CD8-positive, alpha-beta memory T cell (primary cell): ENCODE measurements around the gene AHDC1. TPM values are rescaled to one million over a fixed set of nuclear protein-coding genes. Genes with fewer than 3 reads are reported as not detected.
"Not testable (repeated sequence)": the region's sequence is repeated elsewhere in the genome, so short reads cannot be mapped to it uniquely, and the experiment has no call there.

Experiments used
- CTCF ChIA-PET: fragments of 350-600 bp; sonication (Branson Sonifier 250); formaldehyde crosslinking; loops from one replicate; lab custom pipeline; 2021; ENCODE audit warnings: antibody characterized with exemption; lab: Charles Lee
- POLR2A ChIA-PET: fragments of 350-600 bp; sonication (Branson Sonifier 250); formaldehyde crosslinking; loops from one replicate; lab custom pipeline; 2021; ENCODE audit warnings: antibody characterized with exemption; lab: Charles Lee
- DNase-seq, 5 donors: peaks; one replicate each; pipeline versions ENCODE4 v3.0.0 to v3.0.0-alpha.2; 2020 to 2022; ENCODE audit warnings: mixed read lengths in 1 of 5
- H3K27ac ChIP-seq: one replicate; pipeline ENCODE4 v1.7.0; 2013; ENCODE audit warnings: low read depth, mild to moderate bottlenecking, low read length, moderate library complexity
- H3K27me3 ChIP-seq: 2 replicates; pipeline ENCODE4 v1.7.0; 2013; ENCODE audit warnings: low read length, mild to moderate bottlenecking; ENCODE audit not compliant: insufficient read depth, poor library complexity, severe bottlenecking
- H3K36me3 ChIP-seq: 2 replicates; pipeline ENCODE4 v1.7.0; 2013; ENCODE audit warnings: mild to moderate bottlenecking, low read length, moderate library complexity; ENCODE audit not compliant: insufficient read depth
- H3K4me1 ChIP-seq: 2 replicates; pipeline ENCODE4 v1.7.0; 2013; ENCODE audit warnings: mild to moderate bottlenecking, low read length, moderate library complexity; ENCODE audit not compliant: insufficient read depth
- H3K4me3 ChIP-seq: 2 replicates; pipeline ENCODE4 v1.7.0; 2013; ENCODE audit warnings: mild to moderate bottlenecking, low read length
- H3K9me3 ChIP-seq: 2 replicates; pipeline ENCODE4 v1.7.0; 2013; ENCODE audit warnings: mild to moderate bottlenecking, low read length
- H3K27ac Mint-ChIP-seq, 8 donors: one replicate each; pipeline ENCODE4 v1.8.0; 2020 to 2021; ENCODE audit warnings: mixed read lengths in 8 of 8, mild to moderate bottlenecking in 6 of 8, inconsistent platforms in 3 of 8, moderate library complexity in 3 of 8
- H3K27me3 Mint-ChIP-seq, 2 donors: one replicate each; pipeline ENCODE4 v1.8.0; 2020 to 2021; ENCODE audit warnings: mixed read lengths in 2 of 2, mild to moderate bottlenecking in 1 of 2, moderate library complexity in 1 of 2
- H3K36me3 Mint-ChIP-seq, 3 donors: one replicate each; pipeline ENCODE4 v1.8.0; 2020 to 2021; ENCODE audit warnings: mixed read lengths in 3 of 3, inconsistent platforms in 1 of 3, mild to moderate bottlenecking in 1 of 3
- H3K4me1 Mint-ChIP-seq, 3 donors: one replicate each; pipeline ENCODE4 v1.8.0; 2020 to 2021; ENCODE audit warnings: mixed read lengths in 3 of 3, inconsistent platforms in 1 of 3, mild to moderate bottlenecking in 1 of 3
- H3K4me3 Mint-ChIP-seq, 7 donors: one replicate each; pipeline ENCODE4 v1.8.0; 2020 to 2021; ENCODE audit warnings: mixed read lengths in 7 of 7, mild to moderate bottlenecking in 6 of 7, moderate library complexity in 4 of 7, inconsistent platforms in 2 of 7
- H3K9me3 Mint-ChIP-seq, 5 donors: one replicate each; pipeline ENCODE4 v1.8.0; 2020 to 2022; ENCODE audit warnings: mixed read lengths in 5 of 5, mild to moderate bottlenecking in 3 of 5, moderate library complexity in 2 of 5, inconsistent platforms in 1 of 5
- polyA plus RNA-seq: library from polyadenylated mRNA; unstranded; fragments of 300-500 nt; fragmentation: Illumina TruSeq; gene quantifications from one replicate; pipeline ENCODE4 v1.2.3, GENCODE V29; 2021
- total RNA-seq, 2 experiments: library from RNA; stranded (reverse); gene quantifications; one replicate each; pipeline ENCODE4 v1.2.3, GENCODE V29; 2021

AHDC1 gene
- total and polyA plus RNA-seq, 3 experiments from 2014 or later = 1.9 to 11.5 (median 11.5) TPM

DNA sequence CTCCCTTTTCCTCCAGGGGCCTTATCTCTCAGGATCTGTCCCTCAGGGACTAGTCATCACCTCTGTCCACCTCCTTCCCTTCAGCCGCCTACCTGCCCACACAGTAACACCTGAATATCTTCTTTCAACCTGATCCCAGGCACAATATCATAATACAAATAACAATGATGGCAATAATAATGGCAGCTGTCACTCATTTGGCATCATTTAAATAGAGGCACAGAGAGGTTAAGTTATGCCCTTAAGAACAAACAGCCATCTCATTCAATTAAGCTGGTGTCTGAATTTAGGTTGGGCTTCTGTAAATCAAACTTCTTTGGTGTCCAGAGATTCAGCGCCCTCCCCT, 47.5 kb downstream of the AHDC1 start:
- H3K4me3 Mint-ChIP-seq = peak overlapping the region in 5 of 7 donors; percentile 1 to 49 (median 24)

DNA sequence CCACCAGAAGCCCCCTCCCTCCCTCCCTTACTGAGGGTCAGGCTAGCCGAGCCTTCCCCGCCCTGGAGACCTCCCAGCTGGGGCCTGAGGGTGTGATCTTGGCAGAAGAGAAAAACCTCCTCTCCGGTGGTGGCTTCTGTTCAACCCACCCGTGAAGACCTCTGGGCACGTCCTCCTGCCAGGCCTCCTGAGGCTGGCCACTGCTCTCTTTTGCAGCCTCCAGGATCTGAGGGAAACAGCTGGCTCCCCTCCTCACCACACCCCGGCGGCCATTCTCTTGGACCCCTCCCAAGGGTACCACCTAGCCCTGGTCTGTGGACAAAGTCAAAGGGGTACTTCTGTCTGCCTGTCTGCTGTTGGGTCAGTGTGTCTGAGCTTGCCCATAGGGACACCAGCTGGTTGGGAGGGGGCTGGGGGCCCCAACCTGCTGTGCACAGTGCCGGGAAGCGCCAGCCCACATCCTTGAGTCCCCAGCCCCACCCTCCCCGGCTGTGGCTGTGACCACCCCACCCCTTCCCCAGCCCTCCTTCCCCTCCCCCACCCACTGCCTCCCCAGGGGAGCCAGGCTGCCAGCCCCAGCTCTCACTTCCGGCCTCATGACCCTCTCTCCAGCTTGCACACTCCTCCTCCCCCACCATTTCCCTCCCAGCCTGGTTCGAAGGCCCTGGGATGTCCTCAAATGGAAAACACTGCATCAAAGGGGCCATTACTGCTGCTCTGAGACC, 48.1 kb downstream of the AHDC1 start:
- Mint-ChIP-seq H3K4me3 (peak overlapping the region in 3 of 7 donors; percentile 17 to 49 (median 39)), H3K36me3 (peaks cover 0 to 20% (median 5%) of the 10 kb centered on the region in 3 donors), H3K27me3 (no peaks in the 10 kb centered on the region), H3K4me1 (peaks cover 18 to 32% (median 20%) of the 10 kb centered on the region in 3 donors), H3K9me3 (no peaks in the 10 kb centered on the region), H3K27ac (peak overlapping the region in 7 of 8 donors; percentile 20 to 93 (median 72))
- Histone ChIP-seq H3K4me3 (peak overlapping the region; percentile 36), H3K27me3 (no peaks in the 10 kb centered on the region), H3K27ac (no peak overlapping the region), H3K9me3 (no peaks in the 10 kb centered on the region), H3K36me3 (no peaks in the 10 kb centered on the region), H3K4me1 (peaks cover 26% of the 10 kb centered on the region)
- DNase-seq = peak in 1 of 5 donors; percentile 20
- ChIA-PET CTCF (interaction anchor here (0.6 to 6.7 kb wide), 28 partner anchors 9 to 495 kb away, joined by 3 to 67 read pairs (median 4); partner anchors contain the start of genes AHDC1 and IFI6), POLR2A (interaction anchor here (0.9 kb wide), 1 partner anchor 49 kb away, joined by 3 read pairs; no protein-coding TSS in a partner anchor)

More for the DNA sequence above, 47.5 kb downstream of the AHDC1 start:
- no peak for DNase-seq
- POLR2A ChIA-PET = interaction anchor here (0.9 to 1.5 kb wide), 2 partner anchors 48 to 107 kb away, joined by 3 to 6 read pairs; no protein-coding TSS in a partner anchor
- Histone ChIP-seq H3K4me3 (peak overlapping the region; percentile 36), H3K4me1 (peaks cover 26% of the 10 kb centered on the region), H3K36me3 (no peaks in the 10 kb centered on the region), H3K27me3 (no peaks in the 10 kb centered on the region), H3K9me3 (no peaks in the 10 kb centered on the region), H3K27ac (no peak overlapping the region)
- Mint-ChIP-seq H3K27me3 (no peaks in the 10 kb centered on the region), H3K36me3 (peaks cover 0 to 15% (median 5%) of the 10 kb centered on the region in 3 donors), H3K9me3 (no peaks in the 10 kb centered on the region), H3K4me1 (peaks cover 18 to 32% (median 20%) of the 10 kb centered on the region in 3 donors), H3K27ac (peak overlapping the region; percentile 20 to 90 (median 72))
- CTCF ChIA-PET = interaction anchor here (0.6 to 6.7 kb wide), 29 partner anchors 8 to 495 kb away, joined by 3 to 67 read pairs (median 4); partner anchors contain the start of genes AHDC1 and IFI6

DNA sequence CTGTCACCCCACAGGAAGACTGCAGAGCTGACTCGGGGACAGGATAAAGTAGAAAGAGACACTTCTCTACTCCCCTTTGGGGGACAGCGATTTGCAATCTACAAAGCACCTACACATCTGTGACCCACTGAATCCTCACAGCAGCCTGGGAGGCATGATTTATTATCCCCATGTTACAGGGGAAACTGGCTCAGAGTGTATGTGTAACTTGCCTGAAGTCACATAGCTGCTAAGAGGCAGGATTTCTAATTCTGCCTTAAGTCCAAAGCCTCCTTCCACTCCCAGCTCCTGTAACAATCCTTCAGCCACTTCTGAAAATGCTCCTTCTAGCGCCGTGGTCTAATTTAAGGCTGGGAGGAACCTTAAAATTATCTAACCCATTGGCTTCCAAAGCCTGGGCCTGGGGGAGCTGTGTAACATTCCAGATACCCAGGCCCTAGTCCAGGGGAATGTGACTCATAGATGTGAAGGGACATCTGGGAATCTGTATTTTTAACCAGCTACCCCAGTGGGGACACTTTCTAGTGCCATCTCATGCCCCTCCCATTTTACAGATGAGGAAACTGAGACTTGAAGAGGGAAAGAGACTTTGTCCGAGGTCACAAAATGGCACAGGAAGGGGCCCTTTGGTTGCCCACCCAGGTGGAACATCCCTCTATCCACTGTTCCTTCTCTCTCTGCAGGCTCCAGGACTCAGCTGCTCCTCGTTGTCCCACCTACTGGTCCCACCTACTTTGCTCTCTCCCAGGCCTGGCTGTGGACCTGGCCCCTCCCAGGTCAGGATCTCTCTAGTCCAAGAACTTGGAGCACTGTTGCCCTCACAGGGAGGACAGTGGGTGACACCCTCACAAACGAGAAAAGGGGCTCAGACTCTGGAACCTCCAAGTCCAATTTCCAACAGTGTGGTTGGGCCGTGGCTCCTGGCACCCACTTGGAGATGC, 48.9 kb downstream of the AHDC1 start:
- no peak overlapping the region for H3K4me3 Mint-ChIP-seq
- Histone ChIP-seq H3K9me3 (no peaks in the 10 kb centered on the region), H3K36me3 (no peaks in the 10 kb centered on the region), H3K4me3 (no peak overlapping the region), H3K27me3 (no peaks in the 10 kb centered on the region), H3K27ac (no peak overlapping the region), H3K4me1 (peaks cover 26% of the 10 kb centered on the region)
- ChIA-PET POLR2A (no interaction called here), CTCF (interaction anchor here (0.8 to 6.7 kb wide), 7 partner anchors 9 to 108 kb away, joined by 3 to 67 read pairs (median 34); partner anchors contain the start of gene AHDC1)
- H3K4me1 Mint-ChIP-seq = peaks cover 18 to 28% (median 20%) of the 10 kb centered on the region in 3 donors
- peak overlapping the region in 5 of 8 donors; percentile 17 to 54 (median 17) for H3K27ac Mint-ChIP-seq
- H3K9me3 Mint-ChIP-seq = no peaks in the 10 kb centered on the region
- DNase-seq = no peak
- H3K27me3 Mint-ChIP-seq = no peaks in the 10 kb centered on the region
- peaks cover 0 to 27% (median 5%) of the 10 kb centered on the region in 3 donors for H3K36me3 Mint-ChIP-seq

DNA sequence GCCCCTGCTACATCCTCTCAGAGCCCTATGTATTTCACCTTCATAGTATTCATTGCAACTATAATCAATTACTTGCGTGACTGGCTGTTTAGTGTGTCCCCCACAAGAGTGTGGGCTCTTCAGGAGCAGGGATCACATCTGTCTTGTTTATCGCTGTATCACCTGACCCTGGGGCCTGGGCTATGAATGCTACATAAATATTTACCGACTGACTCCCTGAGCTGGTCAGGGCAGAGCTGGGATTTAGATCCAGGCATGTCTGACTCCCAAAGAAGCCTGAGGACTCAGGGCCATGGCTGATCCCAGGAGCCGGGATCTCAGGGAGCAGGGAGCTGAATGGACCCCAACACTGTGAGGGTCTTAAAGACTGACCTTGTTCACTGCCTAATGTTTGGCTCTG, 49.7 kb downstream of the AHDC1 start:
- Histone ChIP-seq H3K27me3 (no peaks in the 10 kb centered on the region), H3K4me3 (no peak overlapping the region), H3K36me3 (no peaks in the 10 kb centered on the region), H3K4me1 (peaks cover 26% of the 10 kb centered on the region), H3K27ac (no peak overlapping the region), H3K9me3 (no peaks in the 10 kb centered on the region)
- CTCF ChIA-PET = interaction anchor here (0.8 to 6.7 kb wide), 4 partner anchors 10 to 109 kb away, joined by 3 to 67 read pairs (median 18); partner anchors contain the start of gene AHDC1
- H3K9me3 Mint-ChIP-seq = no peaks in the 10 kb centered on the region
- no peak for DNase-seq
- no peak overlapping the region for H3K4me3 Mint-ChIP-seq
- H3K27me3 Mint-ChIP-seq = no peaks in the 10 kb centered on the region
- POLR2A ChIA-PET = no interaction called here
- H3K36me3 Mint-ChIP-seq = peaks cover 0 to 34% (median 5%) of the 10 kb centered on the region in 3 donors
- peaks cover 16 to 25% (median 20%) of the 10 kb centered on the region in 3 donors for H3K4me1 Mint-ChIP-seq
- peak overlapping the region in 3 of 8 donors; percentile 14 to 67 (median 54) for H3K27ac Mint-ChIP-seq

DNA sequence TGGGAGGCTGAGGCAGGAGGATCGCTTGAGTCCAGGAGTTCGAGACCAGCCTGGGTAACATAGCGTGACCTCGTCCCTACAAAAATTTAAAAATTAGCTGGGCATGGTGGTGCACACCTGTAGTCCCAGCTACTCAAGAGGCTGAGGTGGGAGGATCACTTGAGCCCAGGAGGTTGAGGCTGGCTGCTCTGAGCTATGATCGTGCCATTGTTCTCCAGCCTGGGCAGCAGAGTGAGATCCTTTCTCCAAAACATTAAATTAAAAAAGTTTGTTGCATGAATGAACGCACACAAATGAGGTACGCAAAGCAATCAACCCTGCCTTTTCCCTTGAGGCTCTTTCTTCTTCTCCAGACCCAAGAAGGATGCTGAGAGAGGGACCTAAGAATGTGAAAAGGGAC, 50.1 kb downstream of the AHDC1 start:
- POLR2A ChIA-PET = not testable (repeated sequence)
- peak overlapping the region in 3 of 8 donors; percentile 14 to 75 (median 67) for H3K27ac Mint-ChIP-seq

DNA sequence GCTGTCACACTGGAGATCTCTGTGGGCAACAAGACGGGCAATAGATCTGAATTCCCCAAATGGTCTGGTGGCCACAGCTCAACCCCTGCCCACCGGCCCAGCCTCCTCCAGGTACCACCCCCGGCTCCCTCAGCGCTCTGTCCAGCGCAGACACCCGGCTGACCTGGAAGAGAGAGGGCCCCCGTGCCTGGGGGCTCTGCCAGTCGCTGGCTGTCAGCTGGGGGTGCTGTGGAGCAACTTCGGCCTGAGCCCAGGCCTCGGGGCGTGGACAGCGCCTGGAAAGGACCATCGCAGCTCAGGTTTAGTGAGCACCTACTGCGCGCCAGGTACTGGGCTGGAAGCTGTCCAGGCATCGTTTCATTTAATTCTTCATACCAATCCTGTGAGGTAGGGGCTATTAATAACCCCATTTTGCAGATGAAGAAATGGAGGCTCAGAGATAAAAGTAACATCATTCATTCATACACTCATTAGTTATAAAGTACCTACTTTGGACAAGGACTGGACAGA, 51.0 kb downstream of the AHDC1 start:
- H3K36me3 Mint-ChIP-seq = peaks cover 0 to 41% (median 5%) of the 10 kb centered on the region in 3 donors
- no peak overlapping the region for H3K27ac Mint-ChIP-seq
- Histone ChIP-seq H3K4me1 (peaks cover 26% of the 10 kb centered on the region), H3K4me3 (no peak overlapping the region), H3K27me3 (no peaks in the 10 kb centered on the region), H3K9me3 (no peaks in the 10 kb centered on the region), H3K27ac (no peak overlapping the region), H3K36me3 (no peaks in the 10 kb centered on the region)
- no peaks in the 10 kb centered on the region for H3K9me3 Mint-ChIP-seq
- H3K27me3 Mint-ChIP-seq = no peaks in the 10 kb centered on the region
- POLR2A ChIA-PET = no interaction called here
- no peak for DNase-seq
- H3K4me1 Mint-ChIP-seq = peaks cover 16 to 25% (median 20%) of the 10 kb centered on the region in 3 donors
- CTCF ChIA-PET = interaction anchor here (1.5 kb wide), 1 partner anchor 30 kb away, joined by 5 read pairs; no protein-coding TSS in a partner anchor
- H3K4me3 Mint-ChIP-seq = no peak overlapping the region

More for the DNA sequence above, 50.1 kb downstream of the AHDC1 start:
- H3K9me3 Mint-ChIP-seq, DNase-seq, H3K4me3 ChIP-seq, H3K27me3 ChIP-seq, H3K27me3 Mint-ChIP-seq, H3K9me3 ChIP-seq, H3K36me3 ChIP-seq, H3K27ac ChIP-seq, H3K4me3 Mint-ChIP-seq: not testable (repeated sequence)
- H3K4me1 Mint-ChIP-seq = peaks cover 16 to 25% (median 20%) of the 10 kb centered on the region in 3 donors
- CTCF ChIA-PET = interaction anchor here (1.5 to 6.7 kb wide), 2 partner anchors 10 to 53 kb away, joined by 3 to 67 read pairs; partner anchors contain the start of gene AHDC1
- peaks cover 0 to 38% (median 5%) of the 10 kb centered on the region in 3 donors for H3K36me3 Mint-ChIP-seq
- H3K4me1 ChIP-seq = peaks cover 26% of the 10 kb centered on the region

DNA sequence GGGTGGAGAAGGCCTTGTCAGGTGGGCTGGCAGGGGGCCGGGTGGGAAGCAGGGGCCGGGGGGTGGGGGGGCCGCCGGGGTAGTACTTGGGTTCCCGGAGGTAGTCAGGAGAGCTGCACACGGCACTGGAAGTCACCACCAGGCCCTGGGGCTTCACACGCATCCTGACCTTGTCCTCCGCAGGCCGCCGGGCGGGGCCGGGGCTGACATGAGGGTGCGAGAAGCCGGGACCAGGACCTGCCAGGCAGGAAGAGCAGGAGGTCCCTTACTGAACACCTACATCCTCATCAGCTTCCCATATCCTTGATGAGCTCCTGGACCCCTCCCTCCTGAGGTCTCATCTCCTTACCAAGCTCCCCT, 52.0 kb downstream of the AHDC1 start:
- H3K9me3 ChIP-seq = no peaks in the 10 kb centered on the region
- no peaks in the 10 kb centered on the region for H3K27me3 ChIP-seq
- Mint-ChIP-seq H3K4me1 (peaks cover 10 to 19% (median 13%) of the 10 kb centered on the region in 3 donors), H3K9me3 (no peaks in the 10 kb centered on the region), H3K27me3 (no peaks in the 10 kb centered on the region), H3K36me3 (peaks cover 0 to 41% (median 5%) of the 10 kb centered on the region in 3 donors), H3K4me3 (no peak overlapping the region), H3K27ac (no peak overlapping the region)
- ChIA-PET CTCF (interaction anchor here (1.5 kb wide), 1 partner anchor 29 kb away, joined by 5 read pairs; no protein-coding TSS in a partner anchor), POLR2A (no interaction called here)
- DNase-seq = no peak
- H3K4me1 ChIP-seq = peaks cover 19% of the 10 kb centered on the region
- H3K27ac ChIP-seq = no peak overlapping the region
- no peaks in the 10 kb centered on the region for H3K36me3 ChIP-seq
- H3K4me3 ChIP-seq = no peak overlapping the region
